SU-DHL-6 (cell line): ENCODE measurements around the gene TOR1A.
"Not testable (repeated sequence)": the region's sequence is repeated elsewhere in the genome, so short reads cannot be mapped to it uniquely, and the experiment has no call there.

Experiments used
- H2AFZ ChIP-seq: fragments of 200-600 bp; sonication (generic); 2 replicates; pipeline ENCODE4 v1.6.1; 2014; ENCODE audit warnings: low read depth, mild to moderate bottlenecking, moderate library complexity, mixed read lengths, antibody characterized with exemption, low read length; ENCODE audit not compliant: severe bottlenecking
- H3F3A ChIP-seq: fragments of 200-600 bp; shearing (Covaris generic); 2 replicates; pipeline ENCODE4 v1.6.0; 2016; ENCODE audit warnings: antibody characterized with exemption, mild to moderate bottlenecking; ENCODE audit not compliant: insufficient read depth
- H3K27ac ChIP-seq: fragments of 200-600 bp; sonication (generic); 2 replicates; pipeline ENCODE4 v1.5.1; 2016; ENCODE audit warnings: low read depth, mild to moderate bottlenecking, low read length, moderate library complexity, mixed read lengths
- H3K27me3 ChIP-seq: fragments of 200-600 bp; sonication (generic), shearing (Covaris generic); 2 replicates; pipeline ENCODE4 v1.6.0; 2014; ENCODE audit warnings: mild to moderate bottlenecking, low read length
- H3K36me3 ChIP-seq: fragments of 200-600 bp; sonication (generic); 2 replicates; pipeline ENCODE4 v1.6.1; 2014; ENCODE audit warnings: mild to moderate bottlenecking, low read length, mixed read lengths
- H3K4me2 ChIP-seq: fragments of 300-600, 200-600 bp; shearing (Covaris generic), sonication (generic); 2 replicates; pipeline ENCODE4 v1.6.0; 2014; ENCODE audit warnings: low read length, low read depth, mild to moderate bottlenecking; ENCODE audit not compliant: poor library complexity, severe bottlenecking
- H3K4me3 ChIP-seq: fragments of 200-600 bp; sonication (generic); 2 replicates; pipeline ENCODE4 v1.5.1; 2014; ENCODE audit warnings: antibody characterized with exemption, low read length, mild to moderate bottlenecking, mixed read lengths; ENCODE audit not compliant: insufficient read depth, poor library complexity, severe bottlenecking
- H3K79me2 ChIP-seq: fragments of 200-600 bp; sonication (generic); 2 replicates; pipeline ENCODE4 v1.6.1; 2014; ENCODE audit warnings: mild to moderate bottlenecking, low read length, moderate library complexity; ENCODE audit not compliant: insufficient read depth
- H3K9ac ChIP-seq: fragments of 200-600 bp; sonication (generic); 2 replicates; pipeline ENCODE4 v1.7.0; 2014; ENCODE audit warnings: mild to moderate bottlenecking, low read length
- H3K9me2 ChIP-seq: fragments of 200-600 bp; sonication (generic); replicated peaks from 2 replicates; pipeline ENCODE4 v1.6.1; 2014; ENCODE audit warnings: low read length; ENCODE audit not compliant: insufficient read depth
- H3K9me3 ChIP-seq: fragments of 200-600 bp; sonication (generic); 2 replicates; pipeline ENCODE4 v1.6.1; 2014; ENCODE audit warnings: low read length, mixed read lengths; ENCODE audit not compliant: insufficient read depth
- H4K20me1 ChIP-seq: fragments of 200-600 bp; sonication (generic); 2 replicates; pipeline ENCODE4 v1.6.1; 2014; ENCODE audit warnings: low read depth, mild to moderate bottlenecking, antibody characterized with exemption, low read length, moderate library complexity, mixed read lengths
- CTCF ChIP-seq: fragments of 200-600 bp; sonication (generic); IDR thresholded peaks from one replicate; pipeline ENCODE4 v1.5.1; 2017; ENCODE audit warnings: antibody characterized with exemption, mild to moderate bottlenecking, low read length, moderate library complexity; ENCODE audit not compliant: insufficient read depth, poor library complexity, severe bottlenecking
- EZH2phosphoT487 ChIP-seq: fragments of 200-600 bp; sonication (generic), shearing (Covaris generic); conservative IDR thresholded peaks from 2 replicates; pipeline ENCODE4 v1.6.1; 2018; ENCODE audit warnings: mild to moderate bottlenecking, antibody characterized with exemption, low read length, moderate library complexity, mixed read lengths

The TOR1A gene

GRCh38 chr9:129794549-129794948, 29.4 kb downstream of the TOR1A start:
- H3K9me3 ChIP-seq = no peaks in the 10 kb centered on the region
- no peaks in the 10 kb centered on the region for H3K79me2 ChIP-seq
- H2AFZ ChIP-seq = no peak overlapping the region
- no peaks in the 10 kb centered on the region for H3K36me3 ChIP-seq
- H3K9me2 ChIP-seq = no peaks in the 10 kb centered on the region
- no peak for TF ChIP-seq CTCF
- TF ChIP-seq EZH2phosphoT487 = no peak
- no peaks in the 10 kb centered on the region for H4K20me1 ChIP-seq
- H3K27ac ChIP-seq = no peak overlapping the region
- H3K4me2 ChIP-seq = no peak overlapping the region
- no peaks in the 10 kb centered on the region for H3F3A ChIP-seq
- H3K4me3 ChIP-seq = no peak overlapping the region
- no peaks in the 10 kb centered on the region for H3K27me3 ChIP-seq
- H3K9ac ChIP-seq = no peak overlapping the region

GRCh38 chr9:129786481-129786880, 37.5 kb downstream of the TOR1A start:
- Histone ChIP-seq H3F3A (no peaks in the 10 kb centered on the region), H3K4me3 (no peak overlapping the region), H3K27me3 (no peaks in the 10 kb centered on the region; the same call in 1 of the 2 replicates), H3K4me2 (no peak overlapping the region), H3K27ac (no peak overlapping the region), H3K9me3 (no peaks in the 10 kb centered on the region), H4K20me1 (no peaks in the 10 kb centered on the region), H3K36me3 (no peaks in the 10 kb centered on the region), H2AFZ (no peak overlapping the region), H3K79me2 (no peaks in the 10 kb centered on the region), H3K9me2 (no peaks in the 10 kb centered on the region), H3K9ac (no peak overlapping the region)
- TF ChIP-seq CTCF (no peak), EZH2phosphoT487 (no peak)

GRCh38 chr9:129785866-129786265, 38.1 kb downstream of the TOR1A start:
- Histone ChIP-seq H3K4me2 (no peak overlapping the region), H3K79me2 (no peaks in the 10 kb centered on the region), H3K9me2 (no peaks in the 10 kb centered on the region), H3K9me3 (no peaks in the 10 kb centered on the region), H3K4me3 (no peak overlapping the region), H3F3A (no peaks in the 10 kb centered on the region), H3K36me3 (no peaks in the 10 kb centered on the region), H3K27ac (no peak overlapping the region), H3K9ac (no peak overlapping the region), H2AFZ (no peak overlapping the region), H3K27me3 (no peaks in the 10 kb centered on the region; the same call in 1 of the 2 replicates), H4K20me1 (no peaks in the 10 kb centered on the region)
- TF ChIP-seq CTCF (no peak), EZH2phosphoT487 (no peak)

- H3K9ac ChIP-seq, H3K36me3 ChIP-seq, H3K4me2 ChIP-seq, H4K20me1 ChIP-seq, H3K9me2 ChIP-seq, H3K27me3 ChIP-seq, H2AFZ ChIP-seq, H3K9me3 ChIP-seq, H3F3A ChIP-seq, H3K27ac ChIP-seq, H3K79me2 ChIP-seq, H3K4me3 ChIP-seq: not testable (repeated sequence)
Measured at GRCh38 chr9:129784970-129785369, 39.0 kb downstream of the TOR1A start.
